ENCODE results near the gene LRP6. TPM values are rescaled to one million over a fixed set of nuclear protein-coding genes. Genes with fewer than 3 reads are reported as not detected.

Gene LRP6
- total RNA-seq, 1 experiment from 2014 or later = 72.8 TPM

- no peak for DNase-seq (ENCODE audit: low spot score)
- H3K9me3 Mint-ChIP-seq = peaks cover 5% of the 10 kb centered on the region
- POLR2A ChIA-PET = interaction anchor here (0.8 kb wide), 1 partner anchor 621 kb away, joined by 3 read pairs; no protein-coding TSS in a partner anchor
- no peak overlapping the region for H3K4me3 Mint-ChIP-seq
- no peak for TF ChIP-seq SMAD3 (CRISPR knock-in tag; IDR thresholded peaks at IDR 0.05; ENCODE audit: borderline replicate concordance)
- no peak for ATAC-seq
- H3K27ac Mint-ChIP-seq = no peak overlapping the region
- CTCF ChIA-PET = no interaction called here
- H3K27me3 Mint-ChIP-seq (ENCODE audit: low read depth) = no peaks in the 10 kb centered on the region
- no peaks in the 10 kb centered on the region for H3K4me1 Mint-ChIP-seq
- H3K36me3 Mint-ChIP-seq = peaks cover 3% of the 10 kb centered on the region; the same call in 1 of the 2 replicates
Observed at GRCh38 chr12:12305568-12306300, 38.9 kb upstream of the LRP6 start.

GRCh38 chr12:12302976-12303375 is 36.1 kb upstream of the LRP6 start:
- ChIA-PET CTCF (no interaction called here), POLR2A (no interaction called here)
- H3K27me3 Mint-ChIP-seq (ENCODE audit: low read depth) = no peaks in the 10 kb centered on the region
- H3K4me1 Mint-ChIP-seq = no peaks in the 10 kb centered on the region
- DNase-seq (ENCODE audit: low spot score) (no peak), ATAC-seq (no peak)
- TF ChIP-seq E2F4 (CRISPR knock-in tag; IDR thresholded peaks at IDR 0.05; ENCODE audit: borderline replicate concordance, low read depth) = no peak
- no peak for TF ChIP-seq IRF2 (CRISPR knock-in tag; IDR thresholded peaks at IDR 0.05; ENCODE audit: borderline replicate concordance, low read depth)
- no peak for TF ChIP-seq ZMAT4 (CRISPR knock-in tag; IDR thresholded peaks at IDR 0.05)
- TF ChIP-seq NR2C2 (CRISPR knock-in tag; IDR thresholded peaks at IDR 0.05) = no peak
- no peak for TF ChIP-seq FOXP1 (CRISPR knock-in tag; IDR thresholded peaks at IDR 0.05; ENCODE audit: borderline replicate concordance)
- no peak for TF ChIP-seq ZNF425 (CRISPR knock-in tag; conservative IDR thresholded peaks at IDR 0.05)
- TF ChIP-seq ZSCAN18 (CRISPR knock-in tag; IDR thresholded peaks at IDR 0.05) = no peak
- no peak for TF ChIP-seq HMGA2 (CRISPR knock-in tag; IDR thresholded peaks at IDR 0.05)
- TF ChIP-seq STAT6 (CRISPR knock-in tag; conservative IDR thresholded peaks at IDR 0.05; ENCODE audit: low read depth) = no peak
- no peak for TF ChIP-seq ATF6 (CRISPR knock-in tag; IDR thresholded peaks at IDR 0.05)
- TF ChIP-seq TEAD1 (CRISPR knock-in tag; IDR thresholded peaks at IDR 0.05) = no peak
- TF ChIP-seq JAZF1 (CRISPR knock-in tag; IDR thresholded peaks at IDR 0.05) = no peak
- TF ChIP-seq ATF2 (CRISPR knock-in tag; IDR thresholded peaks at IDR 0.05; ENCODE audit: borderline replicate concordance, low read depth) = no peak
- TF ChIP-seq CREM (CRISPR knock-in tag; IDR thresholded peaks at IDR 0.05) = no peak
- no peak for TF ChIP-seq OVOL2 (CRISPR knock-in tag; IDR thresholded peaks at IDR 0.05; ENCODE audit: borderline replicate concordance)
- no peak for TF ChIP-seq FOXK1 (CRISPR knock-in tag; IDR thresholded peaks at IDR 0.05)
- no peak for TF ChIP-seq SOX15 (CRISPR knock-in tag; IDR thresholded peaks at IDR 0.05)
- H3K27ac Mint-ChIP-seq = no peak overlapping the region
- peaks cover 3% of the 10 kb centered on the region; the same call in 1 of the 2 replicates for H3K36me3 Mint-ChIP-seq
- no peak overlapping the region for H3K4me3 Mint-ChIP-seq
- peaks cover 5% of the 10 kb centered on the region for H3K9me3 Mint-ChIP-seq

Measured in WTC11 (cell line).